CD4-positive, alpha-beta T cell treated with Interferon alpha-2 for 1 hour (primary cell): ENCODE results near the gene SIK1.

ENCODE experiments used
- DNase-seq, 2 donors: peaks; one replicate each; pipeline ENCODE4 v3.0.0-alpha.2; 2020 to 2022

SIK1 gene

DNA sequence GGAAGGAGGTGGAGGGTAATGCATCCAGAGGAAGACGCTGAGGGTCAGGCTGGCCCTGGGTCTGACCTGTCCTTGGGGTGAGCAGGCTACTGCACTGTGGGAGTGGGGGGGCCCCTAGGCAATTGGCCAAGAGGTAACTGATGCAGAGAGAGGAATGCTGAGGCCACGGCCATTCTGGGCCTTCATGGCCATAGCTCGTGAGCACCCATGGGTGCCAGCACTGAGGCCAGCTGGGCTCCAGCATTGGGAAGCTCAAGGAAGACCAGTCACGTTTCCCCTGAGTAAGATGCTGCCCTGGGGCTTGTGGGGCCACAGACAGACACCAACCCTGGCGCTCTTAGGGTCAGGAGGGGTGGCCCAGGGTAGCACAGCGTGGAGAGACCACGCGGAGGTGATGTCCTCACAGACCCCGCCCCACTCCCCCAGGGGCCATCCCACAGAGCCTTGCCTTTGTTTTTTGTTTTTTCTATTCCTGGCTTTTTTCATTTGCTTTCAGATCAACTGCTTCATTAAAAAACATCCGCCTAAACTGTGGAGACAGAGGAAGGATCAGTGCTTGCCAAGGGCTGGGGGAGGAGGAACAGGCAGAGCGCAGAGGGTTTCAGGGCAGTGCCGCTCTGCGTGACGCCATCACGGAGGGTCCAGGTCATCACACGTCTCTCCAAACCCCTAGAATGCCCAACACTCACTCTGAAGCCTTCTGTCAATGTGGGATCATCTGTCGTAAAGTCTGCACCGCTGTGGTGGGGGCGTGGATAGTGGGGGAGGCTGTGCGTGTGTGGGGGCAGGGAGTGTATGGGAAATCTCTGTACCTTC lies 61.1 kb downstream of the SIK1 start:
- no peak for DNase-seq

DNA sequence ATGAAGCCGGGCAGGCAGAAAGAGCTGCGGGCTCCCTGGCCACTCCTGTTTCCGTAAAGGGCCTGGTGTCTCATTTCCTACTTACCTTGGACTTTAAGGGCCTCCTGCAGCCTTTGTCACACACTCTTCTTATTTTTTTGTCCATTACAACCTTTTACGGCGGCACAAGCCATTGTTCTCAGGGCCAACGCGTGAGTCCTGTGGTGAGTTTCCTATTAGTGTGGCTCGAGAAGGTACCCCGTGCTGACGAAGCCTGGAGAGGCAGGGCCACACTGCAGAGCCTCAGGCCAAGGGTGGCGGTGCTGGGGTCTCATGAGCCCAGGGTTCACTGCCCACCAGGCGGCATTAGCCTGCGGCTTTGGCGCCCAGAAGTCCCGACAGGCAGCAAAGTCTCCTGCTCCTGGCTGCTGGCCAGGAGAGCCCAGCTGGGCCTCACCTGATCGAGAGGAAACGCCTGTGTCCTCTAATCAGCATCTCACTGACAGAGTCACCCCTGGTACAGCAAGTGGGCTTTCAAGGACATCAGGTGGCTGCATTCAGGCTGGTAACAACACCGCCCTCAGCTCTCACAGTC lies 62.0 kb downstream of the SIK1 start:
- DNase-seq: no peak
